DMS153 (cell line): ENCODE measurements around the gene CDC6.
"Not testable (repeated sequence)": the region's sequence is repeated elsewhere in the genome, so short reads cannot be mapped to it uniquely, and the experiment has no call there.

ENCODE experiments used
- DNase-seq: peaks from one replicate; lab custom pipeline; 2025; lab: John Stamatoyannopoulos, UW

The CDC6 gene

DNA sequence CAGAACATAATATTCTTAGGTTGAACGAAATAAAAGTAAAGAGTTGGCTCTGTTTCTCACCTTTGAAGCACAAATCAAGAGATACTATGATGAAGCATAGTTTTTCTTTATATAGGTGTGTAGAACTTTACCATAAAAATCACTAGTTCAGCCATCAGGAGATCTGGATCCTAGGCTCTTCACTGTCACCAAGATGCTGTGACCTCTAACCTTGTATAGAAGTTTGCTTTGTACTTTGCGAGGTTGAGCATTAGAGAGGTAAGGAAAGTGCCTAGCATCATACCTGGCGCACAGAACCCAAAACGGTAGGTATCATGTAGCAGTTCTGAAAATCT is 553 bp upstream of the CDC6 start:
- DNase-seq: no peak

DNA sequence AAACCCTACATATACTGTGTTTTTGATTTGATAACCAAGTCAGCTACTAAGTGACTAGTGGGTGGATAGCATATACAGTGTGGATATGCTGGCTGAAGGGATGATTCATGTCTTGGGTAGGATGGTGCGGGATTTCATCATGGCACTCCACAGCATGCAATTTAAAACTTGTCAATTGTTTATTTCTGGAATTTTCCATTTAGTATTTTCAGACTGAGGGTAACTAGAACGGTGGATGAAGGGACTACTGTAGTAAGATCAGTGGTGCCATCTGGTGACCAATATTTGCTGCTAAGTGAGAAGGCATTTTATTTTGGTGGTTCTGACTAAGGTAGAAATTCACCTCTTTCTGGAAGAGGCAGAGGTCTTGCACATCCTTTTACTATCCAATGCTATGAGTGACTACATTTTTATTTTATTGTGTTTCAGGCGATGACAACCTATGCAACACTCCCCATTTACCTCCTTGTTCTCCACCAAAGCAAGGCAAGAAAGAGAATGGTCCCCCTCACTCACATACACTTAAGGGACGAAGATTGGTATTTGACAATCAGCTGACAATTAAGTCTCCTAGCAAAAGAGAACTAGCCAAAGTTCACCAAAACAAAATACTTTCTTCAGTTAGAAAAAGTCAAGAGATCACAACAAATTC is 3.1 kb downstream of the CDC6 start:
- DNase-seq: peak; percentile 31

GRCh38 chr17:40291281-40291664 is 3.6 kb downstream of the CDC6 start:
- no peak for DNase-seq

DNA sequence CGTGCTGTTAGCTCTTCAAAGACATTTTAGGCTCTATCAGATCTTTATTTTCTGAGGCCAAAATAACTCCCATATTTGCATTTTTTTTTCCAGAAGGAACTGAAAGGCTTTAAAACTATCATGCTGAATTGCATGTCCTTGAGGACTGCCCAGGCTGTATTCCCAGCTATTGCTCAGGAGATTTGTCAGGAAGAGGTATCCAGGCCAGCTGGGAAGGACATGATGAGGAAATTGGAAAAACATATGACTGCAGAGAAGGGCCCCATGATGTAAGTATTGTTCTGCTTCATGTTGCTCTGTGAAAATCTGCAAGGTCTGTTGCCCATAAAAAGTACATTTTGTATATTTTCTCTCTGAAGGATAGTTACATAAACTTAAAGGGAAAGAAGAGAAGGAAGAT is 5.7 kb downstream of the CDC6 start:
- DNase-seq: no peak

- no peak for DNase-seq
Measured at GRCh38 chr17:40295488-40296436, 8.1 kb downstream of the CDC6 start.

- no peak for DNase-seq
Measured at GRCh38 chr17:40297511-40297910, 9.8 kb downstream of the CDC6 start.

DNA sequence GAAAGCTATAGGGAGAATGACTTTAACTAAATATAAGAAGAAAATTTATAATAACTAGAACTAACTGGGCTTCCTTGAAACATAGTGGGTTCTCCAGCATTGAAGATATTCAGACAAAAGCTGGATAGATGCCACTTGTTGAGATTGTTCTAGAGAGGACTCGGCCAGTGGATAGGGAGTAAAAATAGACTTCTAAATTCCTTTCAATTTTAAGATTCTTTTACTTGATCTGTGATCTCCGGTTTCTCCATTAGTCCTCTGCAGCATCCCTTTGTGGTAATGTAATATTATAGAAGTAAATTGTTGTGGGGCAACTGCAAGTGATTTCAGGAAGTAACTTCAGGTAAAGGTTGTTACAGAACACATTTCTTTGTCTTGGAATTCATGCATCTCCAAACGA is 11.0 kb downstream of the CDC6 start:
- no peak for DNase-seq

DNA sequence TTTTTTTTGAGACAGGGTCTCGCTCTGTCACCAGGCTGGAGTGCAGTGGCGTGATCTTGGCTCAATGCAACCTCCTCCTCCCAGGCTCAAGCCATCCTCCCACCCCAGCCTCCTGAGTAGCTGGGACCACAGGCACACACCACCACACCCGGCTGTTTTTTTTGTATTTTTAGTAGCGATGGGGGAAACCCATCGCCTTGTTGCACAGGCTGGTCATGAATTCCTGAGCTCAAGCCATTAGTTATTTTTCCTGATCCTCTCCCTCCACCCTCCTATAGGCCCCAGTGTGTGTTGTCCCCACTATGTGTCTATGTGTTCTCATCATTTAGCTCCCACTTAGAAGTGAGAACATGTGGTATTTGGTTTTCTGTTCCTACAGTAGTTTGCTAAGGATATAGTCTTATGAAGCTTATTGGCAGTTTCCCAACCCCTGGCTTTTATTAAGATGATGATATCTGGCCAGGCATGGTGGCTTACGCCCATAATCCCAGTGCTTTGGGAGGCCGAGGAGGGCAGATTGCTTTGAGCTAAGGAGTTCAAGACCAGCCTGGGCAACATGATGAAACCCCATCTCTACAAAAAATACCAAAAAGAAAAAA is 11.6 kb downstream of the CDC6 start:
- not testable (repeated sequence) for DNase-seq

- no peak for DNase-seq
Measured at GRCh38 chr17:40301315-40301714, 13.6 kb downstream of the CDC6 start.

- peak; percentile 29 for DNase-seq
Measured at GRCh38 chr17:40303009-40303657, 15.5 kb downstream of the CDC6 start.

DNA sequence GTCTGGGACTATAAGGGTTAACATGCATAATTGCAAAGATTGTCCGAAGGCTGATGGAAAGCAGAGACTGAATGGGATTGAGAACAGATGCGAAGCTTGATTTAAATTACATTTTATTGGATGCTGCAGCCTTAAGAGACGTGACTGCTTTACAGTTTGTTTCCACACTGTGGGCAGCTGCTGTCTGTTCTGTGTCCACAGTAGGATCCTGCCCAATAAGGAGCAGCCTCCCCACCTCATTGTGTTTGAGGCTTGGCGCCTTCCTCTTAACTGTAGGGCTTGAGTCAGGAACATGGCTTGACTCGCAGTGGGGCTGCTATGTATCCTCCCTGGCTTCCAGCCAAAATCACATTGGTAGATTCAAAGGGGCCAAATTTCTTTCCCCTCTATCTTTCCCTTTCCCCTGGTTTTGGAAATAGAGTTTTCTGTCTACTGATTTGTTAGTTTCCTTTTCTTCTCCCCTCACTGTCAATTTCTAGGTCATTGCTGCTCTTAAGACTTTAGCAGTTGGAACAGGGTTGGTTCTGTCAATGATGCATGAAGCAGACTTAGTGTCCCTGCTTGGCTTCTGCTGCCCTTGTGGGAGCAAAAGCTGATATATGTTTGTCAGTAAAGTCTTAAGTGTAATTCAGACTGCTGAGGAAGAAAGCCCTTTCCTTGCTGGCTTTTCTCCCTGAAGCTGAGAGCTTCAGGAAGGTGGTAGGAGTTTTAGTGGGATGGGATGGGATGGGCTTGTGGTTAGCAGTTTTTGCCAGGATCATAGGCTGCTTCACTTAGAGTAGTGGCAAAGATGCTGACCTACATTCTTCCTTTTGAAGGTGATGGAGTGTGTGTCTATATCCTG is 16.3 kb downstream of the CDC6 start:
- peak; percentile 67 for DNase-seq

- DNase-seq: not testable (repeated sequence)
Measured at GRCh38 chr17:40304552-40304863, 16.8 kb downstream of the CDC6 start.

DNA sequence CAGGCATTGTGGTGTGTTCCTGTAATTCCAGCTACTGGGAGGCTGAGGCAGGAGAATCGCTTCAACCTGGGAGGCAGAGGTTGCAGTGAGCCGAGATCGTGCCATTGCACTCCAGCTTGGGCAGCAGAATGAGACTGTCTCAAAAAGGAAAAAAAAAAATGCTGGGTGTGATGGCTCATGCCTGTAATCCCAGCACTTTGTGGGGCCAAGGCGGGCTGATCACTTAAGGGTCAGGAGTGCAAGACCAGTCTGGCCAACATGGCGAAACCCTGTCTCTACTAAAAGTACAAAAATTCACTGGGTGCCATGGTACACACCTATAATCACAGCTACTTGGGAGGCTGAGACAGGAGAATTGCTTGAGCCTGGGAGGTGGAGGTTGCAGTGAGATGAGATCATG is 17.2 kb downstream of the CDC6 start:
- not testable (repeated sequence) for DNase-seq

DNA sequence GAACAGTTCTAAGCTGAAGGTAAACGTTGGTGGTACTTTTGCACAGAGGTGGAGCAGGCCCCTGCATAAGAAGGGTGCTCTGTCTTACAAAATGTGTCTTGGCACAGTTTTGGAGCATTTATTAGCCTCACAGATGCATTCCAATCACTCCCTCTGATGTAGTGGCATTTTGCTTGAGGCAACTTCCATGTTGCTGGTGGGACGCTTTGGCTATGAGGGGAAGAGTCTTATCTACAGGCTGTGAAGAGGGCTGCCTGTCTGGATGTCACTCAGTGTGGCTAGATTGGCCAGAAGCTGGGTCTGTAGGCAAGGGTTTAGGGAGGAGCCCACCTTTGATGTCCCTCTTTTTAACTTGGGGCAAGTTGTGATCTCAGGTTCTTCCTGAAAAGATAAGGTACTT is 18.7 kb downstream of the CDC6 start:
- DNase-seq: no peak

DNA sequence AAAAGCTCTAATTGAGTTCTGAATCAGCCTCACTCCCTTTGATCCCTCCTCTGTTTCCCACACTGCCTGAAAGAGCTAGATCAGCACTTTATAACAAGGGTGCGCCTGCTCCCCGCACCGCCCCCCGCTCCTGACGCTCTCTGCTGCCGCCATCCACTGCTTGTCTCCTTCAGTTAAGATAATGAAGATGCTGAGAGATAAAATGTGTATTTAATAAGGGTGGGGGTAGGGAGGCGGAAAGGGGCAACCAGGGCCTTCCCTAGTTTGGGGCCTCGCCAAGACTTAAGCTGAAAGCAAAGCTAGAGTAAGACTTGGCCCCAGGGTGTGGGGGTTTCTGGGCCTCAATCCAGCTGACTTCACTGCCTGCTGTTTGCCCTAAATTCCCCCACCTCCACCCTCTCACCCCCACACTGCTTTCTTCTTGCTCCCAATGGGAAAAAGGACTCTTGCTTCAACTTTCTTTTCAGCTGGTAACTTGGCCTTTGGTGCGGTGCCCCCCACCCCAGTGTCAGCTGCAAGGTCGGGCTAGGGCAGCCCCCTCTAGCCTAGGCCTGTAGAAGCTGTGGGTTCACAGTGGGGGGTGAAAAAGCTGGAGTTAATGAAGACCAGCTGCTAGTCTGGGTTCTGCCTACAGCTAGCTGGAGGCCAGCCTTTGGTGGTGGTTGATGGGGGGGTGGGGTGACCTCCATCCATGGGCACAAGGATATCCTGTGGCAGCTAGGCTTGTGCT is 19.5 kb downstream of the CDC6 start:
- DNase-seq: no peak

- DNase-seq: no peak
Measured at GRCh38 chr17:40307740-40308239, 20.1 kb downstream of the CDC6 start.

DNA sequence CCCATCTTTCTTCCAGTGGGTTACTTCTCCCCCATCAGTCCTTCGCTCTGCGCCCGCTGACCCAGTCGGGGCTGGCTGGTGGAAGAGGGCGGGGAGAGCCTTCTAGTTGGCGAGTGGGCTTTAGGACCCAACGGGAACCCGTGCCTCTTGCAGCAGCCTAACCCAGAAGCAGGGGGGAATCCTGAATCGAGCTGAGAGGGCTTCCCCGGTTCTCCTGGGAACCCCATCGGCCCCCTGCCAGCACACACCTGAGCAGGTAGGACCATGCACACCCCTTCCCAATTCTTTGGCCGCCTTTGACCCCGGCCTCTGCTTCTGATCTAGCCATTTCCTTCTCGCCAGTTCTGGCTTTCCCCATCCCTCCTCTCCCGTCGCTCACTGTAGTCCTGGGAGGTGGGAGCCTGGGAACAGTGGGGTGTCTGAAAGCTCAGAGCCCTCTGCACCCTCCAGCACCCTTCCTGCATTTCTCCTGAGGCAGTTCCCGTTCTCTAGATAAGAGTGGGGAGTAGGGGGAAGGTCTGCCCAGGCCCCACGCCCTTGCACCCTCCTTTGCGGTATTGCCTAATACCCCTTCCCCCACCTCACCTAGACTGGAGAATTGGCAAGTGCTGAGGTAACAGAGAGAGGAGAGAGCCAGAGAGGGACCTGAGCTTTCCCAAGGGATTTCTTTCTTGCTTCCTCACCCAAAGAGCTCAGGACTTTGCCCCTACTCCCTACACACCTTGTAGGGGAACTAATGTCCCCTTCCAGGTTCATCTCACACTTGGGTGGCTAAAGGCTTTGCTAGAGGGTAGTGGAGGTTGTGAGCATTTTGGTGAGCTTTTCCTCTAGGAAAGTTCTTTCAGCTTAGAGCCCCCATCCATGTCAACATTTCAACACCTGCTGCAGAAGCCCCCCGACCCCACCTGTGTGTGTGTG is 21.6 kb downstream of the CDC6 start, which contains the start of gene RARA:
Gene RARA, plus strand, starts transcription at position 150 of the 918 bp plus-strand sequence. CDS start 22,039 bp downstream, outside the sequence.
- DNase-seq: peak; percentile 30

GRCh38 chr17:40309949-40310510 is 22.4 kb downstream of the CDC6 start:
- DNase-seq: no peak

DNA sequence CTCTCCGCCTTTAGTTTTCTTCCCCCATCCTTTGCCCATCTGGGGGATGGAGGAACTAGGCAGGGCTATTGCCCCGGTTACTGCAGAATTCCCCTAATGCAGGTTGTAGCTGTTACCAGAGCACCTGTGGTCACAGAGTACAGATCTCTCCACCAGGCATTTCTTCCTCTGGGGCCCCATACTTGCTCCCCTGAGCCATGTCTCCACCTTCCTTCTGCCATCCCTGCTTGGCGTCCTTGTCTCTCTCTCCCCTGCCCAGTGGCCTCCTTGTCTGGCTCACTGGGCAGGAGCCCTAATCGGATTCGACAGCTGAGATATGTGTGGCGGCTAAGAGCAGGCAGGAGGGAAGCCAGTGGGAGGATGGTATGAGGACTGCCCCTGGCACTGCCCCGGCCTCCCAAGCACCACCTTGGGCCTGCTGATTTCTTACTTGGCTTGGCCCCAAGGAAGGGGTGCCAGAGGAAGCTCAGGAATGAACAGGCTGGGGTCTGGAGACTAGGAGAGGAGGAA is 23.3 kb downstream of the CDC6 start:
- DNase-seq: no peak
